Stimulated activated CD8-positive, alpha-beta memory T cell treated with anti-CD3 and anti-CD28 coated beads, Interleukin-7, amount 100 ng/mL, for 1 hour (primary cell): ENCODE measurements around the gene EPN3.

Source experiments
- DNase-seq, 2 donors: peaks; one replicate each; pipeline ENCODE4 v3.0.0-alpha.2; 2020; ENCODE audit warnings: low read depth in 2 of 2

The EPN3 gene

DNA sequence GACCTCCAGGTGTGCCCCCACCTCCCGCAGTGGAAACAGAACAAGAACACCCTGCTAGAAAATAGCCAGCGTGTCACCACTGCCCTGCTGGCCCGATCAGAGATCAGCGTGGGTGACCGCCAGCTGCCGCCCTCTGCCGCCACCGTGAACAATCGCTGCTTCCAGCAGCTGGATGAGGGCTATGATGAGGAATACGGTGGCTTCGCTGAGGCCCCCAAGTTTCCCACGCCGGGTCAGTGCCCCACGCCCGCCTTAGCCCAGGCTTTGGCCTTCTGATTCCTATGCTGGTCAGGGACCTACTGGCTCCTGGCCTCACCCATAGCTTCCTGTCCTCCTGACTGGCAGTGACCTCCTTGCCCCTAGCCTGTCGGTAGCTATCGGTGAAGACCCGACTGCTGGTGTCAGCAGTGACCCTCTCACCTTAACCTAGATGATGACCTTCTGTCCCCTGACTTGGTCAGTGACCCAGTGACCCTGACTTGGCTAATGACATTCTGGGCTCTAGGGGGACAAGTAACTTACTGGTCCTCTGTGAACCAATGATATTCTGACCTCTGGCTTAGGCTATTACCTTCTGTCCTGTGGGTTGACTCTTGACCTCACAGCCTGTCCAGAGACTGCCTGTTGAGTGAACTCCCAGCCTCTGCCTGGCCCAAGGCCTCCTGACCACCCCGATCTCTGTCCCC is 16.9 kb downstream of the EPN3 start:
- DNase-seq = no peak

GRCh38 chr17:50549969-50550368 is 17.4 kb downstream of the EPN3 start:
- no peak for DNase-seq

DNA sequence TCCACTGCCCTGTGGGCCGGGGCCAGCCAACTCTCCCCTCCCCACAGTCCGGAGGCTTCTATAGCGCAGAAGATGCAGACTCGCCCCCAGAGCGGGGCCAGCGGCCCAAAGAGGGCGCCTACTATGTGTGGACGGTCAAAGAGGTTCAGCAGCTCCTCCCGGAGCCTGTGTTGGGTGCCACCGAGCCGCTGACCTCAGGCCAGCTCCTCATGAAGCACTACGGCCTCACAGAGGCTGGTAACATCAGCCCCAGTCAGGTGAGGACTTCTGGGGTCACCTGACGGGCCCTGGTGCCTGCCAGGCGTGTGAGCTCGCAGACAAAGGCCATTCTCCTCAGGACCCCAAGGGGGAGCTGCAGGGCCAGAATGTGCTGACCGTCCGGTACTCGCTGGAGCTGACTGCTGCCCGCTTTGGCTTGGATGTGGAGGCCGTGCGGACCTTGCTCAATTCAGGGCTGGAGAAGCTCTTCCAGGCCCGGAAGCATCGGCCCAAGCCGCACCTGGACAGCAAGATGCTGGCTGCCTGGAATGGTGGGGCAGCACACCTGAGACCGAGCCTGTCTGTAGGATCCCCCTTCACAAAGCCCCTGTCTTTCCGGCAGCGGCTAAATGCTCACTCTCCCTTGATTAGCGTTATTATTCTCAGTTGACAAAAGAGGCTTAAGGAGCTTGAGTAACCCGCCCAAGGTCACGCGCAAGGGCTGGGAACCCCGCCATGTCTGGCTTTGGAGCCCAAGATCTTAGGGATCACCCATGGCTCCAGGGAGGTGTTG is 18.3 kb downstream of the EPN3 start:
- no peak for DNase-seq

DNA sequence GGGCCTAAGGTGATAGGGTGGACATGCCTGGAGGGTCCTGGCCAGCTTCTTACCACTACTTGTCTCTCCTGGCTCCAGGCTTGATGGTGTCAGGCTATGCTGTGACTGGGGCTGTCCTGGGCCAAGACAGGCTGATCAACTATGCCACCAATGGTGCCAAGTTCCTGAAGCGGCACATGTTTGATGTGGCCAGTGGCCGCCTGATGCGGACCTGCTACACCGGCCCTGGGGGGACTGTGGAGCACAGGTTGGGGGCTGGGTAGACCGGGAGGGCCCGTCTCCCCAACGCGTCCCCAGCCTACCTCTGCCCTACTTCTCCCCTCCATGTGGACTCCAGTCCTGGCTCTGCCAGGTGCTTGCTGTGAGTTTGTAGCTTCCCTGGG is 18.9 kb downstream of the EPN3 start:
- DNase-seq = no peak

- no peak for DNase-seq
These were observed 19.3 kb downstream of the EPN3 start for GRCh38 chr17:50551884-50552283.

DNA sequence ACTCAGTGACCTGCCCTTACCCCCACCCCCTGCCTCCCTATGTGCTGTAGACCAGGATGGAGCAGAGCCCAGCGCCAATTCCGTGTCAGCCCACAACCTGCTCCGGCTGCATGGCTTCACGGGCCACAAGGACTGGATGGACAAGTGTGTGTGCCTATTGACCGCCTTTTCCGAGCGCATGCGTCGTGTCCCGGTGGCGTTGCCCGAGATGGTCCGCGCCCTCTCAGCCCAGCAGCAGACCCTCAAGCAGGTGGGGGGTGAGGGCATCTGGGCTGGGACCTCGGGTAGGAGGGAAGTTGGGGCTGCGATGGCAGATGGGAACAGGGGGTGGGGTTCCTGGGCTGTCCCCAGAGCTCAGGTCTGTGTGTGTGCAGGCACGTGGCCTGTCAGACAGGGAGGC is 21.7 kb downstream of the EPN3 start:
- DNase-seq = no peak

GRCh38 chr17:50556803-50557202 is 24.3 kb downstream of the EPN3 start:
- no peak for DNase-seq

GRCh38 chr17:50557630-50558029 is 25.1 kb downstream of the EPN3 start:
- DNase-seq = no peak

GRCh38 chr17:50558091-50558490 is 25.6 kb downstream of the EPN3 start:
- DNase-seq = no peak

GRCh38 chr17:50558581-50558940 is 26.0 kb downstream of the EPN3 start:
- no peak for DNase-seq

GRCh38 chr17:50558941-50559614 is 26.5 kb downstream of the EPN3 start:
- DNase-seq = no peak

- no peak for DNase-seq
These were observed 27.2 kb downstream of the EPN3 start for GRCh38 chr17:50559674-50560184.

DNA sequence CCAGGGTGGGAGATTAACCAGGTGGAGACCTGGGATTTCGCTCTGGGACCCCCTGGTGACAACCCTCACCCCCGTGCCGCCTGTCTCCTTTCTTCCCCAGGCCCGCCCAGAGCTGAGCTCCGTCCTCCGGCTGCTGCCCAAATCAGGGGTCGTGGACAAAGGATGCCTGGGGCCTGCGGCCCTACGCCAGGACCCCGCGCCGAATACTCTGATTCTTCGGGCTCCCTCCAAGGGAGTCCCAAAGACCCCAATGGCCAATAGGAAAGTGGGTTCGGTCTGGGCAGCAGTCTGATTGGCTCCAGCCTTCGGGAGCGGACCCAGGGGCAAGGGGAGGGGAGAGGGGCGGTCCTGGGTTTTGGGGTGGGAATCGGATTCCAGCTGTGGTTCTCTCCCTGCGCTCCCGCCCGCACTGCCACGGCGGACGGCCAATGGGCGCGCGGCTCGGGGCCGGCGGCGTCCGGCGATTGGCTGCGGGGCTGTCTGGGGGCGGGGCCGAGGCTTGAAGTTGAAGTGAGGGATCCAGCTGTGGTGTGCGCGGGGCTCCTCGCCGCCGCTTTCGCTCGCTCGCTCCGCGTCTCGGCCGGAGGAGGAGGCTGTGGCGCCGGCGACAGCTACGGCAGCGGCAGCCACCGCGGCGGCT is 27.8 kb downstream of the EPN3 start, which contains the start of gene CACNA1G:
Gene CACNA1G (plus strand): TSS at position 531 of the 640 bp plus-strand sequence. CDS start 745 bp downstream, outside the sequence.
- DNase-seq = peak; percentile 65 to 76

DNA sequence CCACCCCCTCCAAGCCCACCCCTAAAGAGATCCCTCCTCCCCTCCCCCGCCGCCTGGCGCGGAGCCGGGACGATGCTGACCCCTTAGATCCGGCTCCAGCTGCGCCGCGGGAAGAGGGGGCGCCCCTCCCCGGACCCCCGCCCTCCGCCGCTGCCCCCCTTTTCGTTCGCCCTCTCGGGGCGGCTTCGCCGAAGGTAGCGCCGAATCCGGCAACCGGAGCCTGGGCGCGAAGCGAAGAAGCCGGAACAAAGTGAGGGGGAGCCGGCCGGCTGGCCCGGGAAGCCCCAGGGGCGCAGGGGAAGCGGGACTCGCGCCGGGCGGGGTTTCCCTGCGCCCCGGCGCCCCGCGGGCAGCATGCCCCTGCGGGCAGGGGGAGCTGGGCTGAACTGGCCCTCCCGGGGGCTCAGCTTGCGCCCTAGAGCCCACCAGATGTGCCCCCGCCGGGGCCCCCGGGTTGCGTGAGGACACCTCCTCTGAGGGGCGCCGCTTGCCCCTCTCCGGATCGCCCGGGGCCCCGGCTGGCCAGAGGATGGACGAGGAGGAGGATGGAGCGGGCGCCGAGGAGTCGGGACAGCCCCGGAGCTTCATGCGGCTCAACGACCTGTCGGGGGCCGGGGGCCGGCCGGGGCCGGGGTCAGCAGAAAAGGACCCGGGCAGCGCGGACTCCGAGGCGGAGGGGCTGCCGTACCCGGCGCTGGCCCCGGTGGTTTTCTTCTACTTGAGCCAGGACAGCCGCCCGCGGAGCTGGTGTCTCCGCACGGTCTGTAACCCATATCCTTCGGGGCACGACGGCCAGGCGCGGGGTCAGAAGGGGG is 28.6 kb downstream of the EPN3 start:
- no peak for DNase-seq

DNA sequence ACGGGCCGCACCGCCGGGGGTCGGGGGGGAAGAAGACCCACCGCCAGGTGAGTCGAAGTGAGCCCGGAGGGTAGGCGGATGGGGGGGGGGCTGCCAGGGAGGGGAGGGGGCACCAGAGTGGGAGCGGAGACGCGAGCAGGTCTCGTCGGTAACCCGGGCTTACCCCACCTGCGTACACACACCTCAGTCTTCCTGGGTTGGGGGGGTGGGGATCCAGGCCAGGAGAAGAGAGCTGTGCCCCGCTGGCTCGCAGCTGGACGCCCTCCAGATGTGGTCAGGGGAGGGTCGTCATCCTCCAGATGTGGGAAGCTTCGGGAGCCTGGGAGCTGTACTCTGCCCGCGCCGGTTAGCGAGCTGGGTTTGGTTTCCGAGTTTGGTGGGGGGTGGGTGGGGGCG is 29.2 kb downstream of the EPN3 start:
- no peak for DNase-seq

DNA sequence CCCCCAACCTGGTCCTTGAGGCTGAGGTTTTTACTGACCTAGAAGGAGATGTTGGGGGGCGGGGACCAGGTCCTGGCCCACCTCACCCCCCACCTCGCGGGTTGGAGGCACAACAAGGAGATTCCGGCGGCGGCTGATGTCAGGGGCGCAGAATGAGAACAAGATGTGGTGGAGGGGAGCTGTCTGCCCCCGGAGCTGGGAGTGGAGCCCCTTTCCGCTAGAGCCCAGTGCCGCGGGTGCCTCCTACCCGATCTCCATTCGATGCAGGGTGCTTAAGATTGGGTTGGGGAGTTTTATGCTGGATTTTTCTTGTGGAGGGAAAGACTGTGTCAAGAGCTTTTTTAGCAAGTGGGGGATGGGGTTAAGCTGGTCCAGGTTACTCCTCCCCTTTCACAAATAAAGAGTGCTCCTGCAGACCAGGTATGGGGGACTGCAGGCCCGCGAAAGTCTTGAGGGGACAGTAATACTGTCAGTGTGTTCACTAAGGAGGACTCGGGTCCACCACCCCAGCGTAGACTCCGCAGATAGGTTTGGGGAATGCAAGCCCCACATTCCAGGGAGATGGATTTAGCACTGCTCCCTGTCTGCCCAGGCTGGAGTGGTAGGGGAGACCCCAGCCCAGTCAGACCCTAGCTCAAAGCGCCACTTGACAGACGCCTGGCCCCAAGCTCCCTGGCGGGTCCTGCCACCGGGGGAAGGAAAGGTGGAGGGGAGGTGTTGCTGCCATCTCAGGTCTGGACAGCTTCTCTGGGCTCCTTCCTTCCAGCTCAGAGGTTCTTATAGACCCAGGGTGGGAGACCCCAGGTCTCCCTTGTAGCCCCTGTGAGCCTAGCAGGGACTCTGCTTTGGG is 29.9 kb downstream of the EPN3 start:
- DNase-seq = no peak

- DNase-seq = no peak
These were observed 30.6 kb downstream of the EPN3 start for GRCh38 chr17:50563092-50563511.

DNA sequence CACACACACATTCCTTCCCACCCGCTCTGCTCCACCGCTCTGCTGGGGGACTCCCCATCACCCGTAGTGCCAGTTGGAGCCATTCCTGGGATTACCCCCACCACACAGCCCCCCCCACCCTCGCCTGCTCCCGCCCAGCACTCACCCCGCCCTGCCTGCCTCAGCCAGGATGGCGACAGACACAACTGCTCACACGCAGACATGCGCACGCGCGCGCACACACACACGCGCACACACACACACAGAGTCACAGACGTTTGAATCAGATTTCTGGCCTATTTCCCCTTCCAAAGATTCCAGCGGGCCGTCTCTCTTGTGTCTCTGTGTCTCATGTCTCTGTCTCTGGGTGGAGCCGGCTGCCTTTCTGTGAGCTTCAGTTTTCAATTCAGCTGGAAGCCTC is 32.4 kb downstream of the EPN3 start:
- no peak for DNase-seq

- no peak for DNase-seq
These were observed 33.1 kb downstream of the EPN3 start for GRCh38 chr17:50565402-50566350.
